ENCODE data around the gene CCDC102A.
A peak's percentile ranks its signal among the peaks of the same experiment; 100 is the strongest.
"Not testable (repeated sequence)": the region's sequence is repeated elsewhere in the genome, so short reads cannot be mapped to it uniquely, and the experiment has no call there.

The CCDC102A gene

GRCh38 chr16:57505169-57505568 is 31.2 kb downstream of the CCDC102A start:
- Histone ChIP-seq H3K4me2 (peak overlapping the region; percentile 90), H3K4me3 (no peak overlapping the region), H3K4me1 (peaks cover 80% of the 10 kb centered on the region), H3K36me3 (no peaks in the 10 kb centered on the region), H3K27me3 (no peaks in the 10 kb centered on the region), H3K27ac (no peak overlapping the region), H3K9ac (no peak overlapping the region), H4K20me1 (no peaks in the 10 kb centered on the region), H3K9me3 (no peaks in the 10 kb centered on the region)
- TF ChIP-seq Cebpa-rat (IDR thresholded peaks at IDR 0.05) = no peak

GRCh38 chr16:57504491-57504890 is 31.9 kb downstream of the CCDC102A start:
- Histone ChIP-seq H3K4me1 (peaks cover 81% of the 10 kb centered on the region), H3K9ac (peak overlapping the region; percentile 21; the same call in 1 of the 2 replicates), H4K20me1 (no peaks in the 10 kb centered on the region), H3K4me3 (no peak overlapping the region), H3K27me3 (no peaks in the 10 kb centered on the region), H3K4me2 (peak overlapping the region; percentile 90), H3K36me3 (no peaks in the 10 kb centered on the region), H3K9me3 (no peaks in the 10 kb centered on the region), H3K27ac (no peak overlapping the region)
- TF ChIP-seq Cebpa-rat (IDR thresholded peaks at IDR 0.05) = no peak

GRCh38 chr16:57504001-57504400 is 32.4 kb downstream of the CCDC102A start:
- no peaks in the 10 kb centered on the region for H4K20me1 ChIP-seq
- no peak overlapping the region for H3K4me3 ChIP-seq
- TF ChIP-seq Cebpa-rat (IDR thresholded peaks at IDR 0.05) = no peak
- H3K4me1 ChIP-seq = peaks cover 81% of the 10 kb centered on the region
- no peaks in the 10 kb centered on the region for H3K27me3 ChIP-seq
- H3K9ac ChIP-seq = peak overlapping the region; percentile 21; the same call in 1 of the 2 replicates
- H3K36me3 ChIP-seq = no peaks in the 10 kb centered on the region
- no peaks in the 10 kb centered on the region for H3K9me3 ChIP-seq
- H3K27ac ChIP-seq = no peak overlapping the region
- peak overlapping the region; percentile 90 for H3K4me2 ChIP-seq

GRCh38 chr16:57503366-57503765 is 33.0 kb downstream of the CCDC102A start:
- Histone ChIP-seq H3K27ac (no peak overlapping the region), H3K4me1 (peaks cover 80% of the 10 kb centered on the region), H4K20me1 (no peaks in the 10 kb centered on the region), H3K9me3 (no peaks in the 10 kb centered on the region), H3K36me3 (no peaks in the 10 kb centered on the region), H3K4me3 (no peak overlapping the region), H3K27me3 (no peaks in the 10 kb centered on the region), H3K4me2 (peak overlapping the region; percentile 90), H3K9ac (peak overlapping the region; percentile 21; the same call in 1 of the 2 replicates)
- no peak for TF ChIP-seq Cebpa-rat (IDR thresholded peaks at IDR 0.05)

- Histone ChIP-seq H3K4me2 (peak overlapping the region; percentile 90), H3K9me3 (no peaks in the 10 kb centered on the region), H3K4me1 (peaks cover 69% of the 10 kb centered on the region), H3K36me3 (no peaks in the 10 kb centered on the region), H3K4me3 (no peak overlapping the region), H3K27me3 (no peaks in the 10 kb centered on the region), H3K9ac (no peak overlapping the region), H3K27ac (no peak overlapping the region), H4K20me1 (no peaks in the 10 kb centered on the region)
- no peak for TF ChIP-seq Cebpa-rat (IDR thresholded peaks at IDR 0.05)
Observed at GRCh38 chr16:57502048-57502775, 34.2 kb downstream of the CCDC102A start.

- no peak for TF ChIP-seq Cebpa-rat (IDR thresholded peaks at IDR 0.05)
- H3K4me3 ChIP-seq = no peak overlapping the region
- H3K9ac ChIP-seq = no peak overlapping the region
- H3K9me3 ChIP-seq = no peaks in the 10 kb centered on the region
- H3K27me3 ChIP-seq = no peaks in the 10 kb centered on the region
- H3K36me3 ChIP-seq = no peaks in the 10 kb centered on the region
- H3K27ac ChIP-seq = no peak overlapping the region
- H3K4me1 ChIP-seq = peaks cover 62% of the 10 kb centered on the region
- peak overlapping the region; percentile 90 for H3K4me2 ChIP-seq
- no peaks in the 10 kb centered on the region for H4K20me1 ChIP-seq
Observed at GRCh38 chr16:57501492-57501891, 34.9 kb downstream of the CCDC102A start.

- H3K4me2 ChIP-seq = peak overlapping the region; percentile 90
Observed at GRCh38 chr16:57500578-57501111, 35.7 kb downstream of the CCDC102A start.

GRCh38 chr16:57499941-57500340 is 36.4 kb downstream of the CCDC102A start:
- H3K27ac ChIP-seq = not testable (repeated sequence)
- peaks cover 52% of the 10 kb centered on the region for H3K4me1 ChIP-seq

More at GRCh38 chr16:57500578-57501111, 35.7 kb downstream of the CCDC102A start:
- Histone ChIP-seq H3K4me1 (peaks cover 57% of the 10 kb centered on the region), H3K9me3 (no peaks in the 10 kb centered on the region), H3K27me3 (no peaks in the 10 kb centered on the region), H3K9ac (no peak overlapping the region), H3K36me3 (no peaks in the 10 kb centered on the region), H3K27ac (no peak overlapping the region), H3K4me3 (no peak overlapping the region), H4K20me1 (no peaks in the 10 kb centered on the region)
- TF ChIP-seq Cebpa-rat (IDR thresholded peaks at IDR 0.05) = no peak

GRCh38 chr16:57498031-57498430 is 38.3 kb downstream of the CCDC102A start:
- no peak for TF ChIP-seq Cebpa-rat (IDR thresholded peaks at IDR 0.05)
- Histone ChIP-seq H3K4me2 (no peak overlapping the region), H3K27me3 (no peaks in the 10 kb centered on the region), H4K20me1 (no peaks in the 10 kb centered on the region), H3K9ac (no peak overlapping the region), H3K4me3 (no peak overlapping the region), H3K9me3 (0 out of 2 replicates have a peak, but pooled peaks cover 1% of the 10 kb centered on the region), H3K4me1 (peaks cover 52% of the 10 kb centered on the region), H3K27ac (no peak overlapping the region), H3K36me3 (no peaks in the 10 kb centered on the region)

More at GRCh38 chr16:57499941-57500340, 36.4 kb downstream of the CCDC102A start:
- H3K27me3 ChIP-seq, H3K4me3 ChIP-seq, H3K36me3 ChIP-seq, H4K20me1 ChIP-seq, H3K9ac ChIP-seq, H3K9me3 ChIP-seq: not testable (repeated sequence)
- H3K4me2 ChIP-seq = peak overlapping the region; percentile 90

GRCh38 chr16:57497121-57497520 is 39.2 kb downstream of the CCDC102A start:
- no peak overlapping the region for H3K27ac ChIP-seq
- no peak overlapping the region for H3K4me2 ChIP-seq
- no peak for TF ChIP-seq Cebpa-rat (IDR thresholded peaks at IDR 0.05)
- no peak overlapping the region for H3K4me3 ChIP-seq
- H3K27me3 ChIP-seq = no peaks in the 10 kb centered on the region
- peaks cover 52% of the 10 kb centered on the region for H3K4me1 ChIP-seq
- no peak overlapping the region for H3K9ac ChIP-seq
- H3K36me3 ChIP-seq = no peaks in the 10 kb centered on the region
- H4K20me1 ChIP-seq = no peaks in the 10 kb centered on the region
- peaks cover 9% of the 10 kb centered on the region for H3K9me3 ChIP-seq

Data from BLaER1 (cell line).